GM18519 (cell line): ENCODE results near the gene RGS5.

Source experiments
- ATAC-seq: cut with Tn5 transposase; IDR thresholded peaks from one replicate; pipeline ENCODE4 v1.9.1; 2021; ENCODE audit warnings: mild to moderate bottlenecking, moderate library complexity; ENCODE audit not compliant: unreplicated experiment, low FRiP score

RGS5 gene

DNA sequence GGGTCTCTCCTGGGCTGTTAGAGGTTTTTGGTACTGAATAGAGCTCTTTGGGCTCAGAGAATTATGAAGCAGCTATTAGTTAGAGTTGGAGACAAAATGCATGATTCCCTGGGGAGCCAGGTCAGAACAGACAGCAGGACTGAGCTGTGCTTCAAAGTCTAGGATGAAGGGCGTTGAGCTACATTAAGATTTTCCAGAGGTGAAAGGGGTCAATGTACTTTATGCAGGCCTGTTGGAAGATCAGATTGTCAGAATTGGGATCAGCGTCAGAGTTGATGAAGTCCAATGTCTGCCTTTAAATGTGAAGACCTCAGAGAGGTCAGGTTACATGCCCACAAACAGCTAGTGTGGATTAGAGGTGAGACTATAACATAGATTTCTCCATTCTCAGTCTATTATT lies 53.8 kb downstream of the RGS5 start:
- ATAC-seq = no peak

DNA sequence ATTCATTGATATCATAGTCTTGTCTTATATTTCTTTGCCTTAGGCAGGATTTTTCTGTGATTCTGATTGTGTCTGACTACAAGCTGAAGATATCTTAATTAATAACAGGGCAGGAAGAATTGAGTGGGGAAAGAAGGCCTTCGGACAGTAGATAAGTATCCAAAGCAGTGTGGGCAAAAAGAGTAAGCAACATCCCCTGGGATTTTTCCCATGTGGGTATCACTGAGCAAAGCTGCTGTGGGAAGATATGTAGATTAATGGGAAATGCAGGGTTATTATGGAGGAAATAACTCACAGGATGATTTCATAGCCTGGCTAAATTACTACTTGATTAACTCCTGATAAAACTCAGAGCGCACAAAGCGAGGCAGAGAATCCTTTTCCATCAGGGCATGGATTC lies 55.7 kb downstream of the RGS5 start:
- ATAC-seq = no peak

DNA sequence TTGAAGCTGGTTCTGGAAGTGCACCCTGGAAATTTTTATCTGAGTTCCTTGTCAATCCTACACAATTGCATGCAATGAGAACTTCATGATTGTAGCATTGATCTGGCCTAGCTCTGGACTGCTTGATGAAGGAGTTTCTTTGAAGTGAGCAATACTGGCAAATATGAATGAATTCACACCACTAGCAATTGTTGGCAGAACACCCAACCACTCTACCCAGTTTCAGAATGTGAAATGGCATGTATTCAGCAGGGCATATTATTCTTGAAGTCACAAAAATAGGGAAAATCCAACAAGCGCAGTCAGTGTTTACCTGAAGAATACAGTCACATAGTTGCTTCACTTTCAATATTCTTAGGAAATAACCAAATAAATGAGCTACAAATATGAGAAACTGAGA lies 57.3 kb downstream of the RGS5 start:
- no peak for ATAC-seq

DNA sequence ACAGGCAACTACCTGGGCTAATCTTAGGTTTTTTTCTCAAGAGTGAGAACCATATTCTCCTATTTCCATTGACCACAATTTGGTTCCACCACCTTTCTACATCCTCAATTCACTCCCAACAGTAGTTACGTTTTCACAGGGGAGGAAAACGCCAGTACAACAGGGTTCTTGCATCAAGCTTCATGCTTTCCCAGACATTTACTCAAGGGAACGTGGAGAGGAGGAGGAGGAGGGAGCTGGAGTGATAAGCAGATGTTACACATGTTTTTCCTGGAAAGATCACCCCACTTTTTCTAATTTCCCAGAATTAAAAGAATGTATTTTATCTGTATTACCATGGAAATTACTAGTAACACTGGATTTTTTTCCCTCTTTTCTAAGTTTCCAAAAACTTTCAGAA lies 58.3 kb downstream of the RGS5 start:
- ATAC-seq = no peak

DNA sequence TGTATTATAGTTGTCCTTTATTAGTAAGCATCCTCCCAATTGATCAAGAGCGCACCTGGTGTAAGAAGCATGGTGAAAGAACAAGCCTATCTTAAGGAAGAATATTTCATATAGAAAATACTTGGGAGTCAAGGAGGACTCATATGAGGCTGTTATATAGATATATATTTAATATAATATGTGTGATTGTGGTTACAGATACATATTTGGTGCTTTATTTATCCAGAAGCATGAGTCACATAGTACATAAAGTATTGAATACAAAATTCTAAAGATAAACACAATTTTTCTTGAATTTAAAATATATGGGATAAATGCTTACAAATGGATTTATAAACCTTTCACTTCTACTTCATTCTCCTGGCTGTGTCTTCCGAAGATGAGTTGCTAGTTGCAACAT lies 60.6 kb downstream of the RGS5 start:
- no peak for ATAC-seq

DNA sequence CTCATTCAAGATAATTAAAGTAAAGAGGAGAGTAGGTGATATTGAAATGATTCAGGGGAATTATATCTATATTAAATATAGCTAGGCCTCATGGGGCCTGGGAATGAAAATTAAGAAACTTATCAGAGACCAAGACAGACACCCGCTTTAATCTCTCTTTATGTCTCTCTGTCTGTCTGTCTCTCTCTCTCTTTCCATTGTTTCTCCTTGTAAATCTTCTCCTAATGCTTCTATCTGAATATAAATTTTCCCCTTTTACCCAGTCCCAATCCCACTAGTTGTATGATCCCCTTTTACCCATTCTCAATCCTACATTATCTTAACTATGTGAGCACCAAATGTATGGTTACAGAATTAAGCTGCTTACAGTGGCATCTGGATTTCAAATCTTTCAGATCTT lies 61.2 kb downstream of the RGS5 start:
- no peak for ATAC-seq

DNA sequence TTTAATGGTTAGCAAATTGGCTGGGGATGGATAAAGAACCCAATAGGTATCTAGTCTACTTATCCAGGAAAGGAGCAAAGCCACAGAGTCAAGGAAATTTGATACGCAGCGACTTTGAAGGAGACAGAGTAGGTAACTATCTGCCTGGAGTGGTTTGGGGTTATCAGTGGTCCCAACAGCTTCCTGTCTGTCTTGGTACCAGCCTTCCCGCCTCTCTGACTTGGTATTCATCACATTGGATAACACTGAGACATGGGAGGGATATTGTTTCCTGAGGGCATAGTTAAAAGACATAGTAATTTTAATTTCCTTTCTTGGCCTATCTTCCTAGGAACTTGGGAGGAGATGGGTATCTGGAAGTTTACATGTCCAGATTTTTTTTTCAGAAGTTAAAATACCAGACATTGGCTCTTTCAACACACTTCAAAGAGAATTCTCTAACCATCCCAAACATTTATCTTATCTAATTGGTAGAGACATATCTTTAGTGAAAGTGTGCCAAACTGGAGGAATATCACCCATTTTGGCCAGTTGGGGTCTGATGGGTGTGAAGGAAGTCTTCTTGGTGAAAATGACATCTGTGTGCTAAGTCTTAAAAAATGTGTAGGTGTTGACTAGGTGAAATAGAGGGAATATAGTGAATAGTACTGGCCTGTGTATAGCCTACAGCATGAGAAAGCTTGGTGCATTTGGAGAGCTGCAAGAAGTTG lies 65.0 kb downstream of the RGS5 start:
- no peak for ATAC-seq

DNA sequence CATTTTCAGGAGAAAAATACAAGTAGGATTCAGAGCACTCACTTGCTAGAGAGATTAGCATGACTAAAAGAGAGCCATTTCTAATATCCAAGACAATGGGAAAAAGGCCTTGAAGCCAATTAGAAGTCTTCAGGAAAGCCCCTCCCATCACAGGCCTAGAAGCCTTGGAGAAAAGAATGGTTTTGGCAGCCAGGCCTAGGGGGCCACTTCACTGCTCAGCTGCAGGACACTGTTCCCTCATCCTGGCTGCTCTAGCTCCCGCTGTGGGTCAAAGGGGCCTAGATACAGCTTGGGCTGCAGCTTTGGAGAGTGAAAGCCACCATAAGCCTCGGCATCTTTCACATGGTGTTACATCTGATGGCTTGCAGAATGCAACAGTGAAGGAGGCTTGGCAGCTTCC lies 70.7 kb downstream of the RGS5 start:
- no peak for ATAC-seq

DNA sequence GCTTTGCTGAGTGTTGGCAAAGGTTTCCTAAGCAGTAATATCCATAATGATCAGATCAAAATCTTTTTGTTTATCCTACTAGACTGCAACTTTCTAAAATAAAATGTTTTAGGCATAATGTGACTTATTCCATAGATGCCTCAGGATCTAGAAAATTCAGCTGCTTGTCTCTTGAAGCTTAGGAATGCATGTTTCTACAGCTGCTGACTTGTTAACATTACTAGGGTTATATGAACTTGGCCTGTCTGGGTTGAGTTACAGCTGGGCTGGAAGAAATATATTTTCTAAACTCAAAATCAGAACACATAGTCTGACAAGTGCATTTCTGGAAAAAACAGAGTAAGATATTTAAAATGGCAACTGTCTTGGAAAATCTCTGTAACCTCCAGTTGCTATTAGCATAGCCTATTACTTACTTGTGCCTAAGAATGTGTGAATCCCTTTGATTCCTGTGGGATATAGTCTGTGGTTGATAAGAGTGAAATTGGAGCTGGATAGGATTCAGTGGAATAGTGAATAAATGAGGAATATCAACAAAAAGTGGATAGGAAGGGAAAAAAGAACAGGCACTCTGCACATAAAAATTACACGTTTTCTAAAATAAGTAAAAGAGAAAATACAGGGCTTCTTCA lies 72.4 kb downstream of the RGS5 start:
- no peak for ATAC-seq

DNA sequence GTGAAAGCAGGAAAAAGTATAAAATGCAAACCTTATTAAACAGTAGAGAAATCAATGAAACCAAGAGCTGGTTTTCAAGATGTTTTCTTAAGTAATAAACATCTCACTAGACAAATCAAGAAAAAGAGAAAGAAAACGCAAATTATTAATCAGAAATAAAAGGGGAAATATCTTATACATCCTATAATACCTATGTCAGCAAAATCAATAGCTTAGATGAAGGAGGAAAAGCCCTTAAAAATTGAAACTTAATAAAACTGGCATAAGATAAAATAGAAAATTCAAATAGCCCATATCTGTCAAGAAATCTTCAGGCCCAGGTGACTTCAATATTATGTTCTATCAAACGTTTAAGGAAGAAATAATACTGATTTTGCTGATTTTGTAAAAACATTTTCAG lies 74.4 kb downstream of the RGS5 start:
- ATAC-seq = no peak

DNA sequence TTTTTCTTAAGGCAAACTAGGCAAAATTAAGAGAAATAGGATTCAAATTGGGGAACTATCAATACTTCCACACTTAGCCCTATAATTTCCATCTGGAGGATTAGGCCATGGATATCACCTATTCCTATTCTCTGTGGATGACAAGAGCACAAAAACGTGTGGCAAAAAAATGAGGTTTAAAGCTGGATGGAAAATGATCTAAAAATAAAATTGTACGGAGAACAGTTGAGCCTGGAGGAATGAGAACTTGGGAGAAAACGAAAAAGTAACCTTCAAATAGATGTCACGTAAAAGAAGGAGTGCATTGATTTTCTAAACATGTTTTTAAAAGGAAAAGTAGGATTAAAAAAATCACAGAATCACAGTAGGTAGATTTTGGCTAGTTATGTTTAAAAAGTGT lies 77.9 kb downstream of the RGS5 start:
- ATAC-seq = no peak

DNA sequence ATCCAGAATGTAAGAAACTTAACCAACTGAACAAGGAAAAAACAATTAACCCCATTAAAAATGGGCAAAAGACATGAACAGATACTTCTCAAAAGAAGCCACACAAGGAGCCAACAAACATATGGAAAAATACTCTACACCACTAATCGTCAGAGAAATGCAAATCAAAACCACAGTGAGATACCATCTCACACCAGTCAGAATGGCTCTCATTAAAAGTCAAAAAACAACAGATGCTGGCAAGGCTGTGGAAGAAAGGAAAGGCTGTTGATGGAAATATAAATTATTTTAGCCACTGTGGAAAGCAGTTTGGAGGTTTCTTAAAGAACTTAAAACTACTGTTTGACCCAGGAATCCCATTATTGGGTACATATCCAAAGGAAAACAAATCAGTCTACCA lies 82.3 kb downstream of the RGS5 start:
- ATAC-seq = no peak

DNA sequence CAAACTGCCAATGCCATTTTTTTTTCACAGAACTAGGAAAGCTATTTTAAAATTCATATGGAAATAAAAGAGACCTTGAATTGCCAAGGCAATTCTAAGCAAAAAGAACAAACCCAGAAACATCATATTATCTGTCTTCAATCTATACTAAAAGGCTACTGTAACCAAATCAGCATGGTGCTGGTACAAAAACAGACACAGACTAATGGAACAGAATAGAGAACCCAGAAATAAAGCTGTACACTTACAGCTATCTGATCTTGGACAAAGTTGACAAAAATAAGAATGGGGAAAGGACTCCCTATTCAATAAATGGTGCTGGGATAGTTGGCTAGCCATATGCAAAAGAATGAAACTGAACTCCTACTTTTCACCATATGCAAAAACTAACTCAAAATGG lies 83.0 kb downstream of the RGS5 start:
- ATAC-seq = no peak

DNA sequence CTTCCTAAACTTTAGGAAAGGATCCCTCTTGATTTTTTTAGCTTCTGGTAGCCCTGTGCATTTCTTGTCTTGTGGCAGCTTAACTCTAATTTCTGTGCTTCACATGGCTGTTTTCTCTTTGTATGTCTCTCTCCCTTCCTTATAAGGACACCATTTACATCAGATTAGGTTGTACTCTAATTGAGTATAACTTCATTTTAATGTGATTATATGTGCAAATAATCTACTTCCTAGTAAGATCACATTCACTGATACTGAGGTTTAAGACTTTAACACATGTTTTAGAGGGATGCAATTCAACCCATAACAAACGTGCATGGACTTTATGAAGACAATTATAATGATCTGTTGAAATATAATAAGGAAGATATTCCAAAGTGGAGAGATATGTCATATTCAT lies 86.8 kb downstream of the RGS5 start:
- no peak for ATAC-seq

DNA sequence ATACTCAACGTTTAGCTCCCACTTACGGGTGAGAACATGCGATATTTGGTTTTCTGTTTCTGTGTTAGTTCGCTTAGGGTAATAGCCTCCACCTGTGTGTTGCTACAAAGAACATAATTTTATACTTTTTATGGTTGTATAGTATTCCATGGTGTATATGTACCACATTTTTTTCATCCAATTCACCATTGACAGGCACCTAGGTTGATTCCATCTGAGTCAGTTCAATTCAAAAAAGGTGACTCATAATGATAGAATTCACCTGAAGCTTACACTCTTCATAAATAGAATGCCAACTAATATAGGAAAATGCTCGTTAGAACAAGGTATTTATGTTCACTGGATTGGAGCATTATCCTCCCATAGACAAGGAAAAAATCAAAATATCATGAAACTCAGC lies 95.1 kb downstream of the RGS5 start:
- ATAC-seq = no peak

DNA sequence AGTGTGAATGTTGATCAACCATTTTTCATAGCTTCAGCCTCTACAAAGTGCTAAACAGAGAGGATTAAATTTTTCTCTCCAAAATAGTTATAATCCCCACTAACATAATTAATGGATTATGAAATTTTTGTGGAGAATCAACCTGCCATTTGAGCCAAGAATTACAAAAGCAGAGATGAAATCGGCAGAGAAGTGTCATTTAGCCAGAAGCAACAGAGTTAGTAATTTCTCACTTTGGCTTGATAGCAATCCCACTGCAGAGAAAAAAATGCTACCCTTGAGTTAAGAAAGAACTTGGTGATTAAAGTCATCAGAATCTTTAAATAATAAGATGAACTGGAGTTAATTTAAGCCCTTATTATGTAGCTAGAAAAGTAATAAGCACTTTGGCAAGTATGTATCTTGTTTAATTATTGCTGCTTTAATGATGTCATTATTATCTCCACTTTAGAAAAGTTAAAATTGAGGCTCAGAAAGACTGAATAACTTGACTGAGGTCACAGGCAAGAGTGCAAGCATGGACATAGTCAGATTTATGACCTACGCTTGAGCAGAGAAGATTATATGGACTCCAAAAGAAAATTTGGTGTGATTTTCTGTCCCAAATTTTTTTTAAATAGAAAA lies 96.2 kb downstream of the RGS5 start:
- no peak for ATAC-seq

DNA sequence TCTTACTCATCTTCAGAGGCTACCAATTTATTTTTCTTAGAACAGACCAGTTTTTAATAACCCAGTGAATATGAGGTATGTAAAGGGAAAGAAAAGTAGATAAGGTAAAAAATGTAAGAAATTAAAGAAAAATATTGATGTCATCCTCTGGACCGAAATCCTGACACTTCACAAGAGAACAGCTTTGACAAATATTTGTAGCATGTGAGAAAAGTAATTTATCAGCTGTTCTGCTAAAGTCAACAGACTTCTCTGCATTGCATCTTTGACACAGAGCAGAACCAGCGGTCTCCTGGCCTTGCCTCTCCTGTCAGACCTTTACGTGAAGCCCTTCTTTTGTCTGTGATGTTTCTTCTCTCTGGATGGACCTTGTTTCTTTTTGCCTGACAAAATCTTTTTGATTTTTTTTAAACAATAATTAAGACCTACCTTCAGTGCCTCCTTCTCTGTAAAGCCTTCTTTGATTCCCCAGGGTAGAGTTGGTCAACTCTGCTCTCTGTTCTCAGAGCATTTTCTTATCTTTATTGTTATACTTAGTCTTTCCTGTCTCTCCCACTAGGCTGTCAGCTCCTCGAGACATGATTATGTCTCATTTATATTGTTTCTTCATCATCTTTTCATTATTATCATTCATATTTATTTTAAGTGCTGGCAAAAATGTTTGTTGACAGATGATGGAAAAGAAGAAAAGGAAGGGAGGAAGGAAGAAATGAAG lies 98.2 kb downstream of the RGS5 start:
- no peak for ATAC-seq

DNA sequence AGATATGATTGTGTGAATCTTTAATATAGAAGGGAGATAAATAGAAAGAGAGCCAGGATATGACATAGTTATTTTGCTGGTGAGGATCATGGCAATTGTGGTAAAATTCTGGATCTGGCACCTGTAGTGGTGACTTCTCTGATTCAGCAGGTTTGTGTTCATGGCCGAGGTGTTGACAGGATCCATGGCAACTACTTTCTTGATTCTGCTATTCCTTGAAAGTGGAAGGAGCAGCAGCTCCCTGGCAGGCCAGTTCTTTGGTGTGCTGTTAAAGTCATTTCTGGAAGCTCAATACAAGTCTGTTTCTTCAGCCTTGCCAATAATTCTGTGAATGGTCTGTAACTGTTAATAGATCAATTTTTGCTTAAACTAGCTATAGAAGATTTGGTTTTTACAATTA lies 100.1 kb downstream of the RGS5 start:
- ATAC-seq = no peak

DNA sequence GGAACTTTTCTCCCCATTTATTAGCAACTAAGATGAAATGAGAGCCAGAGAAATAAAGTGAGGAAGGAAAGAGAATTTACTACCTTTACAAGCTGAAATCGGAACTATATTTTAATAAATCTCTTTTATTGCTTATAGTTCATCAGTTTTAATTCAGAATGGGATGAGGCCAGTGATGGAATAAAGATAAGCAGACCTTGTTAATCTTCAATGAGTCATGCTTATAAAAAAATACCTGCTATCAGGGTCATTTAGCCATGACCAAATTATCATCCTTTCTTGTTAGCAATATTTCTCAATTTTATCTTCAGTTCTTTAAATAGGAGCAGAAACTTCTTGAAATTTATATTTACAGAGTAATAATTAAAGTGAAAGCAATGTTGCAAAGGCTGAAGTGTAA lies 107.5 kb downstream of the RGS5 start:
- ATAC-seq = no peak

DNA sequence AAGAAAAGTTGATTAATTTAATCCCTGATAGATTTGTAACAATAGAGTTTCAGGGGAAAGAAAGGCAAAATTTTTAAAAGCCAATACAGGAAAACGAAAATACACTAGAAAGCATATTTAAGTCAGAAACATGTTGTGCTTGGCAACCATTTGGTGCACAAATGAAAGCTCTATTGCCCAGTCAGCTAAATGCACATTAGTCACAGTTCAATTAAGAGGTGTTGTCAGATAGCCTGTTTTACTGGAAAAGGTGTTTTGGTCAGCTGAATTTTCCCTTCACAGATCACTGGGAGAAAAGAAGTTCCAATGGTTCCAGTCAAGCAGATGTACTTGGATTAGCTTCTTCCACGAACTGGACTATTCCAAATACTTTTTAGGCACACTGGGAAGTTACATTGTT lies 108.1 kb downstream of the RGS5 start:
- no peak for ATAC-seq

DNA sequence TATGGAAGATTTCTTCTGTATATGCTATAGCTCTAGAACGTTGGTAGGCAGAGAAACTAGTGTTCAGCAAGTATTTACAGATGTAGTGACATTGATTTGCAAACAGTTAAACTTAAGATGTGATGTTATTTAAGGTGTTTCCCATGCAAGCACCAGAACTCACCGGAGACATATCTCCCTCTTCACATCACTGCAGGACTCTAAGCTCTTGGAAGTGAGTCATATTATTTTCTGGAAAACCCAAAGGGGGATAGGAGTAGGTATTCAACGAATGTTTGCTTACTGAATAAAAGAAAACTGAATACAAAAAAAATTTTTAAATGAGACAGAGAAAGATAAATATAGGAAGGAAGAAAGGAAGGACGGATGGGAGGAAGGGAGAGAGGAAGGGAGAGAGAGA lies 108.5 kb downstream of the RGS5 start:
- ATAC-seq = no peak

DNA sequence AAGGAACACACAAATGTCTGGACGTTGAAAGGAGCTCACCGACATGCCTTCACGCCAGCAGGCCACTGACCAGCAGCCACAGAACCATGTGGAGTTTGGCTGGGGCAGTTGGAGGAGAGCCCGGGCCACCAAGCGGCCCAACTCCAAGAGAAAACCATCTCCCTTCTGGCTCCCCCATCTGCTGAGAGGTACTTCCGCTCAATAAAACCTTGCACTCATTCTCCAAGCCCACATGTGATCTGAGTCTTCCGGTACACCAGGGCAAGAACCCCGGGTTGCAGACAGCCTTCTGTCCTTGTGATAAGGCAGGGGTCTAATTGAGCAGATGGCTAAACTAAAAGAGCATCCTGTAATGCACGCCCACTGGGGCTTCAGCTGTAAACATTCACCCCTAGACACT lies 109.1 kb downstream of the RGS5 start:
- ATAC-seq = no peak
